GM11168 (cell line): ENCODE data around the gene MDH1B.

ENCODE experiments used
- in situ Hi-C: fragments of 300-500 bp; cut with MboI; formaldehyde crosslinking; loops from one replicate; pipeline ENCODE4 v1.12.0; 2022; ENCODE audit warnings: low sequenced_read_pairs; ENCODE audit not compliant: unreplicated experiment

MDH1B gene

GRCh38 chr2:206701952-206702605 lies 63.0 kb downstream of the MDH1B start:
- in situ Hi-C loops: no loop called here

- in situ Hi-C loops: no loop called here
Observed at GRCh38 chr2:206700156-206700555, 65.0 kb downstream of the MDH1B start.

GRCh38 chr2:206698811-206699210 lies 66.3 kb downstream of the MDH1B start:
- in situ Hi-C loops: loop anchor here (5.0 kb wide), 1 partner anchor 768 kb away; no protein-coding TSS in a partner anchor

- in situ Hi-C loops: loop anchor here (5.0 kb wide), 1 partner anchor 770 kb away; no protein-coding TSS in a partner anchor
Observed at GRCh38 chr2:206696910-206697309, 68.2 kb downstream of the MDH1B start.

GRCh38 chr2:206693399-206694137 lies 71.6 kb downstream of the MDH1B start:
- in situ Hi-C loops: loop anchor here (5.0 kb wide), 1 partner anchor 94 kb away; no protein-coding TSS in a partner anchor

GRCh38 chr2:206692971-206693370 lies 72.2 kb downstream of the MDH1B start:
- in situ Hi-C loops: loop anchor here (5.0 kb wide), 1 partner anchor 94 kb away; no protein-coding TSS in a partner anchor

- in situ Hi-C loops: no loop called here
Observed at GRCh38 chr2:206688990-206689389, 76.1 kb downstream of the MDH1B start.

- in situ Hi-C loops: no loop called here
Observed at GRCh38 chr2:206688453-206688852, 76.7 kb downstream of the MDH1B start.
